Fibroblast of lung (primary cell): ENCODE results near the gene CNTNAP3B.
"Not testable (repeated sequence)": the region's sequence is repeated elsewhere in the genome, so short reads cannot be mapped to it uniquely, and the experiment has no call there.

Source experiments
- CTCF ChIP-seq, 2 donors: IDR thresholded peaks in 1 of 2; conservative IDR thresholded peaks in 1 of 2; 1 replicate in 1 of 2; 2 replicates in 1 of 2; pipeline ENCODE4 v1.5.1; 2011 to 2012; ENCODE audit warnings: low read length in 2 of 2, control low read depth in 1 of 2, inconsistent platforms in 1 of 2, low read depth in 1 of 2, mild to moderate bottlenecking in 1 of 2
- EZH2 ChIP-seq: IDR thresholded peaks from 2 replicates; pipeline ENCODE4 v1.5.1; 2012; ENCODE audit warnings: low read length, control low read depth, mild to moderate bottlenecking; ENCODE audit errors: missing control alignments

GRCh38 chr9:42095929-42096328 lies 33.3 kb downstream of the CNTNAP3B start:
- not testable (repeated sequence) for TF ChIP-seq CTCF (conservative IDR thresholded peaks at IDR 0.05 in 1 of 2, IDR thresholded peaks at IDR 0.05 in 1 of 2; ENCODE audit: low read depth in 1 of 2, low read length in 2 of 2); EZH2
